Subcutaneous abdominal adipose tissue (tissue), 5 donors: Measurements from ENCODE around the gene CD8A.

Source experiments
- H3K27ac ChIP-seq: one replicate; pipeline ENCODE4 v1.7.0; 2013; ENCODE audit warnings: low read depth, mild to moderate bottlenecking, inconsistent platforms, low read length, moderate library complexity
- H3K27me3 ChIP-seq, 5 donors: one replicate each; pipeline ENCODE4 v1.7.0; 2013; ENCODE audit warnings: low read length in 5 of 5, inconsistent platforms in 1 of 5; ENCODE audit not compliant: control insufficient read depth in 5 of 5, insufficient read depth in 4 of 5
- H3K36me3 ChIP-seq, 5 donors: one replicate each; pipeline ENCODE4 v1.7.0; 2013; ENCODE audit warnings: low read length in 5 of 5; ENCODE audit not compliant: control insufficient read depth in 5 of 5, insufficient read depth in 5 of 5
- H3K4me1 ChIP-seq, 5 donors: one replicate each; pipeline ENCODE4 v1.7.0; 2013; ENCODE audit warnings: low read length in 5 of 5, mild to moderate bottlenecking in 3 of 5, moderate library complexity in 1 of 5; ENCODE audit not compliant: control insufficient read depth in 5 of 5, insufficient read depth in 5 of 5
- H3K4me3 ChIP-seq, 5 donors: one replicate each; pipeline ENCODE4 v1.7.0; 2013; ENCODE audit warnings: low read length in 5 of 5, low read depth in 1 of 5
- H3K9ac ChIP-seq, 5 donors: one replicate each; pipeline ENCODE4 v1.7.0; 2013; ENCODE audit warnings: low read length in 5 of 5, mild to moderate bottlenecking in 4 of 5, moderate library complexity in 3 of 5
- H3K9me3 ChIP-seq, 5 donors: one replicate each; pipeline ENCODE4 v1.7.0; 2013; ENCODE audit warnings: low read length in 5 of 5; ENCODE audit not compliant: control insufficient read depth in 5 of 5
- donor health status: healthy.
- donor health status: healthy.
- donor health status: healthy.
- donor health status: healthy.
- donor health status: healthy.

The CD8A gene

GRCh38 chr2:86765310-86765695 is 25.4 kb downstream of the CD8A start:
- H3K9ac ChIP-seq = no peak overlapping the region
- H3K4me1 ChIP-seq = peaks cover 0 to 13% (median 8%) of the 10 kb centered on the region in 5 donors
- H3K36me3 ChIP-seq = peaks cover 10 to 31% (median 18%) of the 10 kb centered on the region in 5 donors
- no peaks in the 10 kb centered on the region for H3K27me3 ChIP-seq
- no peak overlapping the region for H3K4me3 ChIP-seq
- H3K9me3 ChIP-seq = no peaks in the 10 kb centered on the region
- H3K27ac ChIP-seq = no peak overlapping the region

- Histone ChIP-seq H3K27me3 (no peaks in the 10 kb centered on the region), H3K27ac (no peak overlapping the region), H3K36me3 (peaks cover 8 to 29% (median 13%) of the 10 kb centered on the region in 5 donors), H3K9ac (no peak overlapping the region), H3K9me3 (no peaks in the 10 kb centered on the region), H3K4me3 (no peak overlapping the region), H3K4me1 (peaks cover 0 to 13% (median 8%) of the 10 kb centered on the region in 5 donors)
These were observed 25.9 kb downstream of the CD8A start for GRCh38 chr2:86764661-86765309.

- Histone ChIP-seq H3K9ac (no peak overlapping the region), H3K36me3 (peaks cover 6 to 19% (median 13%) of the 10 kb centered on the region in 5 donors), H3K9me3 (no peaks in the 10 kb centered on the region), H3K4me3 (no peak overlapping the region), H3K4me1 (peaks cover 0 to 6% (median 0%) of the 10 kb centered on the region in 5 donors), H3K27me3 (no peaks in the 10 kb centered on the region), H3K27ac (no peak overlapping the region)
These were observed 30.3 kb downstream of the CD8A start for GRCh38 chr2:86760371-86760770.

GRCh38 chr2:86758405-86758804 is 32.3 kb downstream of the CD8A start:
- Histone ChIP-seq H3K9ac (no peak overlapping the region), H3K4me1 (peaks cover 0 to 6% (median 0%) of the 10 kb centered on the region in 5 donors), H3K4me3 (no peak overlapping the region), H3K27me3 (no peaks in the 10 kb centered on the region), H3K27ac (no peak overlapping the region), H3K9me3 (no peaks in the 10 kb centered on the region), H3K36me3 (peaks cover 13 to 30% (median 26%) of the 10 kb centered on the region in 5 donors)

- Histone ChIP-seq H3K27me3 (no peaks in the 10 kb centered on the region), H3K36me3 (peaks cover 24 to 36% (median 30%) of the 10 kb centered on the region in 5 donors), H3K27ac (no peak overlapping the region), H3K9ac (no peak overlapping the region), H3K4me3 (no peak overlapping the region), H3K9me3 (peaks cover 0 to 9% (median 7%) of the 10 kb centered on the region in 5 donors), H3K4me1 (no peaks in the 10 kb centered on the region)
These were observed 37.1 kb downstream of the CD8A start for GRCh38 chr2:86753606-86754005.

- H3K27ac ChIP-seq = no peak overlapping the region
- peaks cover 24 to 36% (median 30%) of the 10 kb centered on the region in 5 donors for H3K36me3 ChIP-seq
- no peak overlapping the region for H3K9ac ChIP-seq
- no peaks in the 10 kb centered on the region for H3K27me3 ChIP-seq
- H3K4me3 ChIP-seq = no peak overlapping the region
- H3K9me3 ChIP-seq = peaks cover 0 to 9% (median 7%) of the 10 kb centered on the region in 5 donors
- H3K4me1 ChIP-seq = peaks cover 0 to 6% (median 0%) of the 10 kb centered on the region in 5 donors
These were observed 37.8 kb downstream of the CD8A start for GRCh38 chr2:86752934-86753333.

- Histone ChIP-seq H3K4me1 (peaks cover 0 to 10% (median 0%) of the 10 kb centered on the region in 5 donors), H3K4me3 (no peak overlapping the region), H3K27ac (no peak overlapping the region), H3K9me3 (peaks cover 0 to 9% (median 7%) of the 10 kb centered on the region in 5 donors), H3K9ac (no peak overlapping the region), H3K27me3 (no peaks in the 10 kb centered on the region), H3K36me3 (peaks cover 24 to 35% (median 29%) of the 10 kb centered on the region in 5 donors)
These were observed 38.9 kb downstream of the CD8A start for GRCh38 chr2:86751778-86752177.

GRCh38 chr2:86750240-86750839 is 40.4 kb downstream of the CD8A start:
- Histone ChIP-seq H3K4me1 (peaks cover 0 to 10% (median 0%) of the 10 kb centered on the region in 5 donors), H3K27me3 (no peaks in the 10 kb centered on the region), H3K9ac (no peak overlapping the region), H3K27ac (no peak overlapping the region), H3K9me3 (peaks cover 0 to 9% (median 7%) of the 10 kb centered on the region in 5 donors), H3K4me3 (no peak overlapping the region), H3K36me3 (peaks cover 19 to 28% (median 24%) of the 10 kb centered on the region in 5 donors)

GRCh38 chr2:86747711-86748639 is 42.7 kb downstream of the CD8A start:
- no peak overlapping the region for H3K27ac ChIP-seq
- H3K36me3 ChIP-seq = peaks cover 8 to 19% (median 17%) of the 10 kb centered on the region in 5 donors
- H3K4me3 ChIP-seq = no peak overlapping the region
- H3K9me3 ChIP-seq = peaks cover 0 to 9% (median 7%) of the 10 kb centered on the region in 5 donors
- no peaks in the 10 kb centered on the region for H3K27me3 ChIP-seq
- peaks cover 0 to 10% (median 0%) of the 10 kb centered on the region in 5 donors for H3K4me1 ChIP-seq
- no peak overlapping the region for H3K9ac ChIP-seq
